ENCODE measurements around the gene KRT38.
"Not testable (repeated sequence)": the region's sequence is repeated elsewhere in the genome, so short reads cannot be mapped to it uniquely, and the experiment has no call there.

Gene KRT38

DNA sequence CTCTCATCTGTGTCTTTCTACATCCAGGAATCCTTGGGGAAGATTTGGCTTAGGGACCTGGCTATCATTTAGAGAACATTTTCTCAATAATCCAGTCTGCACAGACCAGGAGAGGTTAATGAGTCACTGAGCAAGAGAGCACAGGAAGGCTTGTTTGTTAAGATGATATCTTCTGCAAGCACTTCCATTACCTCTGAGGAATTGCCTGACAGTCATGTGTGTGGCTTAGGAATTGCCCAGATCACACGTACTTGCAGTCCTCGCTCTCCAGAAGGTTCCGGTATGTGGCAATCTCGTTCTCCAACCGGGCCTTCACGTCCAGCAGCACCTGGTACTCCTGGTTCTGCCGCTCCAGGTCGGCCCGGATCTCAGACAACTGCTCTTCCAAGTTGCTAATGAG, 19.7 kb downstream of the KRT38 start:
- no peak for DNase-seq (ENCODE audit: low read depth)

DNA sequence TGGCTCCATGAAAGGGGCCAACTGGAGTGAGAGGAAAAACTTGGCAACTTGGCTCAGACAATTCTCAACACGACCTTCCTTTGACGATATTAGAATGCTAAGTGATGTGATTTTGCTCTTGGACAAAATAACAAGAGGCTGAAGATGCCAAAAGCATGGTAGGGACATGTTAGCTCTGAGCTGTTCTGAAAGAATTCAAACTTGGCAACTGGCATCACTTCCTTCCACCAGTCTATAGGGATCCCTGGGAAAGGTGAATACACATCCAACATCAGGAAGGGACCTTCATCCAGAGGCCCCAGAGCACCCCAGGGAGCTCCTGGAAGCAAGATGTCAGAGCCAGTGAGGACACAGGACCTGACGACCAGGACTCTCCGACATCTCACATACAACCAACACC, 20.6 kb downstream of the KRT38 start:
- no peak for DNase-seq (ENCODE audit: low read depth)

DNA sequence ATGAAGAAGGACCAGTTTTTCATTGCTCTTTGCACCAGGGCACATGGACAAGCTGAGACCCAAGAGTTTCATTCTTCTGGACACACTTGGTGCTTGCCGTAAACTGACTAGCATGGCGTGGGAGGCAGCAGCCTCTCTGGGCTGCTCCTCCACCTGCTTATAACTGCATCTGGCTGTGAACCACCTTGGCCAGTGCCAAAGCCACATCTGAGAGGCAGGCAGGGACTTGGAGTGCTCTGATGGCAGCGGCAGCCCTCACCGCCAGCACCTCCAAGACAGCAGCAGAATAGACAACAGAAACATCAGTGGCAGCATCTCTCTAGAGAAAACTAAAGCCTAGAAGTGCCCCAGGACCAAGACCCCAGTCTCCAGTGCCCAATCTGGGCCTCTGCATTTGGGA, 21.1 kb downstream of the KRT38 start:
- no peak for DNase-seq (ENCODE audit: low read depth)

DNA sequence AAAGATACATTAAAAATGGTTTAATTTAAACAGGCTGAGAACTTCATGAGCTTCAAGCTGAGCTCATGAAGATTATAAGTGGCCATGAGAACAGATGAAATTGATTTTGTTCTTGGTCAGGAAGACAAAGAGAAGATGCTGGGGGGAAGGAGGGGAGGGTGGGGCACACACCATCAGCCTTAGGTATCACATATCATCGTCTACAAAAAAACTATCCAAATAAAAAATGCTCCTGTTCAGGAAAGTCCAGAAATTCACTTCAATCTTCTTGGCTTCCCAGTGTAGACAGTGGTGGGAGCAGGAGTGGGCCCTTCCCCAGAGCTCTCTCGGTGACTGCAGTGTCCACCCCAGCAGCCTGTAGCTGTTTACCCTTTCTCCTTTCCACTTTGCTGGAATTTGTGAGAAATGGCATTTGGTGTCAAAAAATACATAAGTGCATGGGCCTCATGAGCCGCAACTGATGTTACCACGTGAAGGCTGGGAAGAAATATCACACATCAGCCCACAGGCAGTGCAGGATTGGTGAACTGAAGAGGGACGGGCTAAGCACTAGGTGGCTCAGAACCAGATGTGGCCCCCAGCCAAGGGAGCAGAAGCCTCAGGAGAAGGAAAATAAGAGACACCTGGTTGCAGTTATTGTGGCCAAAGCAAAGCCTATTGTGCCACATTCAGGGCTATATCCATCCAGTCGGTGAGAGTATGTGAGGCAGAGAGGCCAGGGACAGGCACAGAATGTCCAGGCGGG, 22.5 kb downstream of the KRT38 start:
- DNase-seq (ENCODE audit: low read depth) = no peak

DNA sequence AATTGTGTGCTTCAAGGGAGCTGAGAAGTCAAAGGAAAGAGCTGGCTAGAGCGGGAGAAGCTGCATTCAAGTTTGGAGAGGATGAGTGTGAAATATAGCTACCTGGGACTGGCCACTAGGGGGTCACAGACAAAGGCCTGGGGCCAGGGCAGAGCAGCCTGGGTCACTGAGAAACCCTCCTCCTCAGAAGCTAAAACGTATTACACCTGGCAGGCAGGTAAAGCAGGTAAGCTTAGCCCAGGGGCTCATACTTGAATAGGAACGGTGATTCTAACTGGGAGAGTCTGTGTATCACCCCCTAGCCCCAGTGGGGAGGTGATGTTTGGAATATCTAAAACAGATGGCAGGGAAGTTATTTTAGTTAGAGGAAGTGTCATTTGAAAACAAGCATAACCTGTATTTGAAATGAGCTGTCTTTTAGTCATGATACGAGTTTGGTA, 23.2 kb downstream of the KRT38 start:
- no peak for DNase-seq (ENCODE audit: low read depth)

DNA sequence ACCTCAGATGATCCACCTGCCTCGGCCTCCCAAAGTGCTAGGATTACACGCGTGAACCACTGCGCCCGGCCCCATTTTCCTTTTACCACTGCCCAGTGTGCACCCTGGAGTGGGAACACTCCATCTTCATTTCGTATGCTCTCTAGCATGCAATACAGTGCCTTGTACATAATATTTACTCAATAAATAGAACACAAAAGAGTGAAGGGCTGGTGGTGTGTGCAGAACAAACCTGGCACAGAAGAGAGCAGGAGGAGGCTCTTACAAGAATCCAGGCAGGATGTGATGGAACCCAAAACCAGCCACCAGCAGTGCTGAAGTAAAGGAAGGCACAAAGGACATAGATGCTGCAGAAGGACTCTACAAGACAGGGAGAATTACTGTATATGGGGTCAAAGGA, 23.7 kb downstream of the KRT38 start:
- DNase-seq (ENCODE audit: low read depth) = no peak

DNA sequence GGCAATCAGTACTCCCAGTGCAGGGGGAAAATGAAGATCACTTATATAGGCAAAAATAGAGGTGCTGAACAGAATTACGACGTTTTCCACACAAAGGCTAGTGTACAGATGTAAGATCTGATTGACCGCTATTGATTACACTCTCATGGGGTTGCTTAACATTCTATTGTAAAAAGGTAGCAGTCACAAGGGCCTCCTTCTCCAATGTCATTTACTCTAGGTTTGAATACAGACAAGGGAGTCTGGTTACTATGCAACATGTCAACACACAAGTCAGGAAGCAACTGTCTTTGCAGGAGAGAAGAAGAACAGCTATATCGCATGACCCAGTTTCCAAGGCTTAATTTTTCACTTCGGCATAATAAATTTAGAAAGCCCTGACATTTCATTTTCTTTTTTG, 24.3 kb downstream of the KRT38 start:
- no peak for DNase-seq (ENCODE audit: low read depth)

DNA sequence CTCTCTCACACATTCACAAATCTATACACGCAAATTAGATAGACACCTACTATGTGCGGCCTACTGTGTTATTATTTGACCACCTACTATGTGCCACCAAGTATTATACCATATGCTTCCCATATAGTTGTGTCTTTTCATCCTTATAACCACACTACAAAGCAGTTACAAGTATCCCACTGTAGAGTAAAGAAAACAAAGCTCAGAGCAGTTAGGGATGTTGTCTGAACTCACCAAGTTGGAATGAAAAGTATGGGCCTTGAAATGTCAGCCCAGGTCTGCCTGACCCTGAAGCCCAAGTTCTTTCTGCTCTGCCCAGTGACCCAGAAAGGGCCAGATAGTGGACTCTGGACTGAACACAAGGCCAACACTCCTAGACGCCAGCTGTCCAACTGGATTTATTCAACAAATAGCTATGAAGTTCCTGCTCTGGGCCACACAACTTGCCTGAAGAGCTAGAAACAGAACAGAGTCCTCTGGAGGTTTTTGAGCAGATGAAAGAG, 24.9 kb downstream of the KRT38 start:
- no peak for DNase-seq (ENCODE audit: low read depth)

DNA sequence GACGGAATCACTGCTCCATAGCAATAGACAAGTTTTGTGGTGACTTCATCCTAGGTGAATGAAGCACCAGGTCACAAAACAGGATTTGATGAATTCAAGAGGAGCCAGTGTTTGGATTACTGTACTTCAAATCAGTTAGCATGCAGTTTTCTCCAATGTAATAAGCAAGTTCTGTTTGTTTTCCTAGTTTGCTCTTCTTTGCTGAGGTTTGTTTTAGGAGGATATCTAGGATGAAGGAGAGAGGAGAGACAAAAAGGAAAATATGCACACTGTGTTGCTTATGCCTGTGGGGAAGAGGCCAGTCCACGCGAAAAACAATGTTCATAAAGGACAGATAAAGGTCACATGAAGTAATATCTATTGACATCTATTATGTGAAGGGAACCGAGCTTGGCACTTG, 25.4 kb downstream of the KRT38 start:
- no peak for DNase-seq (ENCODE audit: low read depth)

DNA sequence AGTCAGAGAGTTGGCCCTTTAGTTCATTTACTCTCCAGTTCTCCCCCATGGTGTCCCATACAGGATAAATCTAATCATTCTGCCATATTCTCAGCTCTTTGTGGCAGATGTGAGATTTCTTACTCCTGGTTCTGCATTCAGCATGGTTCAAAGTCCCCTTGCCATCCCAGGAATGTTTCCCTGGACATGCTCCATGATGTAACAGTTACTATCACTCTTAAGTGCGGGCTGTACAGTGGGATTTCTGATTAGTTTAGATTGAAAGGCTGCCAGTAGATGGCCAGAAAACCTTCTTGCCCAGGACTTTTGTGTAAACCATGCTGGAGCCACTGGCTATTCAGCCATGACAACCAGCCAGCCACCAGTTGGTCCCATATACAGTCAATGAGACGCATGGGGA, 26.8 kb downstream of the KRT38 start:
- no peak for DNase-seq (ENCODE audit: low read depth)

DNA sequence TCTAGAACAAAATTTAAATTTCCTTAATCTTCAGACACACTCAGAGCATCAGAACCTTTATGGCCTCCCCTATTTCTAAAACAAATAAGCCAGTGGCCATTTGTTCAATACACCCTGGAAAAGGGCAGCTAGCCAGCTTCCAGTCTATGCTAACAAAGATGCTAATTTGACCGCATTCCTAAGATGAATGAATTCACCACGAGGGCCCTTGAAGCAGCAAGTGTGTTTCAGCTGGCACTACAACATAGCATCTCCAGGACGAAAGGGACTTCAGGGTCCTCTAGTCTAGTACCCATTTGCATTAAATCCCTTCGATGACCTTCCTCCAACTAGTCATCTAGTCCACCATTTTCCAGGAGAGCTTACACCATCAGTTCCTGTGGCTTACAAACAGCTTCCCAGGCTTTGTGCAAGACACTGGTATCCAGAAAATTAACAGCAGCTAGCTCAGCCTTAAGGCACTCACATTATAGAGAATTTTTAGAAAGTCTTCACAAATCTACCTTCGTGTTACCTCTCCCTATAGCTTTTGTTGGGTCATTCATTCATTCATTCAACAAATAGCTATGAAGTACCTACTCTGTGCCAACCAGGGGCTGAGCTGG, 27.3 kb downstream of the KRT38 start:
- DNase-seq (ENCODE audit: low read depth) = no peak

DNA sequence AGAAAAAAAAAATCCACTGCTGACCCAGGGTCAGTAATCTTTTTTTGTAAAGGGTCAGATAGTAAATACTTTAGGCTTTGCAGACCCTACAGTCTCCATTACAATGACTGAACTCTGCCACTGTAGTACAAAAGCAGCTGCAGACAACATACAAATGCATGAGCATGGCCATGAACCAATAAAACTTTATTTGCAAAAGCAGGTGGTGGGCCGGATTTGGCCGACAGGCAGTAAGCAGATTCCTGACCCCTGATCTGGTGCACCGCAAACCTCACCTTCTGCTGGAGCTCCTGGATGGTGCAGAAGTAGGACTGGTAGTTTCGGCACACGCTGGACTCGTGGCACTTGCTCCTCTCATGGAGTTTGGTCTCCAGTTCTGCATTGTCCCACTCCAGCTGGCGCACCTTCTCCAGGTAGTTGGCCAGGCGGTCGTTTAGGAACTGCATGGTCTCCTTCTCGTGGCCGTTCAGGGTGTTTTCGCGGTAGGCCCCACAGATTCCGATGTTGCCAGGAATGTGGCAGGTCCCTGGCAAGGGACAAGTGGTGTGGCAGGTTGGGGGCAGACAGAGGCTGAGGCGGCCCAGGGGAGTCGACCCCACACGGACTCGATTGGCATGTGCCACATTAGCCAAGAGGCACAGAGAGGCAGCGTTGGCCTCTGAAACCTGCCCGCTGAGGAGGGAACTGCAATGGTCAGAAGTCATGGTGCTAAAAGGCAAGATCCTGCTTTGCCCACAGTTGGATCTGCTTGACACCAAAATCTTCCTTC, 29.5 kb downstream of the KRT38 start:
- DNase-seq (ENCODE audit: low read depth) = no peak

DNA sequence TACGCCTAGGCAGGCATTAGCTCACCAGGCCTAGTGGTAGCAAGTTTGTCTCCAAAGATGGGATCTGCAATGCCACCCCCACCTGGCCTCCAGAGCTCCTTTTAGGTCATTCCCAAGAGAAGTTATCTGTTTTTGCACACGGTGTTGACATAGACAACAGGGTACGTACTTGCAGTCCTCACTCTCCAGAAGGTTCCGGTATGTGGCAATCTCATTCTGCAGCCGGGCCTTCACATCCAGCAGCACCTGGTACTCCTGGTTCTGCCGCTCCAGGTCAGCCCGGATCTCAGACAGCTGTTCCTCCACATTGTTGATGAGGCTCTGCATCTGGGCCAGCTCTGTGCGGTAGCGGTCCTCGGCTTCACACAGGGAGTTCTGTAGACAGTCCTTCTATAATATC, 33.6 kb downstream of the KRT38 start:
- no peak for DNase-seq (ENCODE audit: low read depth)

DNA sequence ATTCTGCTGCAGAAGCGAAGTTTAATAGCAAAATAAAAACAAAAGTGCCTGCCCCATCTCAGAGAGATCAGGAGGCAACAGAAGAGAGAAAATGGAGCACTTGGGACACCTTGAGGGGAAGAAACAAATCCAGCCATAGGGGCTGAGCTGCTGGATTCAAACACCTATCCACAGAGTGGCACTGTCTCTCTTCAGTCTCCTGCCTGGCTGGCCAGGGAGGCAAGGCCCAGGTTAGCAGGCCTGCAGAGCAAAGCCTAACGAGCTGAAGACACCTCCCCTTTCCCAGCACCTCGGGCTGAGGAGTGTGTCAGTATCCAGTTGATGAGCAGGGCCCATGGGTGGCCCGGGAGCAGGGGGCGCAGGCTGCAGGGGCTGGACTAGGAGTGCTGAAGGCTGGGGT, 34.6 kb downstream of the KRT38 start:
- DNase-seq (ENCODE audit: low read depth) = no peak

DNA sequence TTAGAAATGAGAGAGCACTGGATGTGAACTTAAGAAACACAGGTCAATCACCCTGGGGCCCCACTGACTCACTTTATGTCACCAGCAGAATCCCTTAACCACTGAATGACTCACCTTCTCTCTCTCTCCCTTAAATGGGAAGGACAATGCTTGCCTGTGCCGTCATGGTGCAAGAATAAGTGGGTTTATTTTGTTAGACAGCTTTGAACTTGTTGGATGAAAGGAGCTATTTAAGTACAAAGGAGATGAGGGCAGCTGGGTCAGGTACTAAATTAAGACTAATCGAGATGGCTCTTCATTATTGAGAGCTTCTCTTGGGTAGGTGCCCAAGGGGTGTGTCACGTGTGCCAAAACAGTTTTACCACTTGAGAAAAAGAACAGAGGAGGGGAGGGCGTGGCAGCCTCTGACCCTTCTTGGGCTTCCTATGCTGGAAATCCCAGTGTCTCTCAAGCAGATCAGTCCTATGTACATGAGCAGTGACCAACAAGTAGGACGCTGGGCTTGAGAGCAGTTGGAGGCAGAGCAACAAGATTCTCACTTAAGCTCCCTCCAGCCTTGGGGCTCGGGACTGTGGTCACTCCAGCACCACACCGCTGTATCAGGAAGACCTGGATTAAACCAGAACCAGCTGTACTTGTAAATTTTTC, 36.6 kb downstream of the KRT38 start:
- peak; percentile 9 for DNase-seq (ENCODE audit: low read depth)

DNA sequence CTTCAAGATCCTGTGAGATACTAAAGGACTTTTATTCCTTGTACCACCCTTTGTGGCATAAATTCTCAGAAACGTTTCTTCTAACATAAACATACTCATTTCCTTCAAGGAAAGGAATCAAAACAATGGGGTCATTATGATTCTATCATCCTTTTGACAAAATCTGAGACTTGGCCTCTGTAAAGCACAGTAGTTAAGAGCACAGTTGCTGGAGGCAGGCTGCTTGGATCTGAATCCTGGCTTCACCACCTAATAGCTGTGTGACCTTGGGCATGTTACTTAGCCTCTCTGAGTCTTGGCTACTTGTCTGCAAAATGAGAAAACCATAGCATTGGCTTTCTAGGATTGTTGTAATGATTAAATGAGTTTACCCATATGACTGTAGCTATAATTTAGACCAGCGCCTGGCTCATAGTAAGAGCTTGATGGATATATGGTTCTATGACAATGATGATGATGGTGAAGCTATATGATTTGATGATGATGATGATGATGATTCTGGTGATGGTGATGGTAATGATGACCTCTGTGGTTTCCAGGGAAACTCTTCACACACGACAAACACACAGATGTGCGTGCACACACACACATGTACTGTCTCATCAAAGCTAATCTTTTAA, 37.3 kb downstream of the KRT38 start:
- no peak for DNase-seq (ENCODE audit: low read depth)

DNA sequence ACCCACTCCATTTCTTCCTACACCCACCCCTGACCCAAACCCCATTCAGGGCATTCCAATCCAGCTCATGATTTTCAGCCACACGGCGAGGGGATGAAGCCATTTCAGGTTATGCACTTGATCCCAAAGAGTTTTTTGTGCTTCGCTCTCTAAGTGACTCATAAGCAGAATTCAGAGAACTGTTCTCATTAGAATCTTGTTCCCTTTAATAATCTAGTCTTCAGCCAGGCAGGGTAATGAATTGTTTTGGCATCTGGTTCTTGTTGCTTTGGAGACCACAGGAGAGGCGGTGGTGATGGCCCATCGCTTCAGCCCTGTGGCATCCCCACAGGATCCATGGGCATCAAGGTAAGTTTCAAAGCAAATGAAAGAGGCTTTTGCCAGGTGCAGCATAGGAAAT, 38.6 kb downstream of the KRT38 start:
- no peak for DNase-seq (ENCODE audit: low read depth)

DNA sequence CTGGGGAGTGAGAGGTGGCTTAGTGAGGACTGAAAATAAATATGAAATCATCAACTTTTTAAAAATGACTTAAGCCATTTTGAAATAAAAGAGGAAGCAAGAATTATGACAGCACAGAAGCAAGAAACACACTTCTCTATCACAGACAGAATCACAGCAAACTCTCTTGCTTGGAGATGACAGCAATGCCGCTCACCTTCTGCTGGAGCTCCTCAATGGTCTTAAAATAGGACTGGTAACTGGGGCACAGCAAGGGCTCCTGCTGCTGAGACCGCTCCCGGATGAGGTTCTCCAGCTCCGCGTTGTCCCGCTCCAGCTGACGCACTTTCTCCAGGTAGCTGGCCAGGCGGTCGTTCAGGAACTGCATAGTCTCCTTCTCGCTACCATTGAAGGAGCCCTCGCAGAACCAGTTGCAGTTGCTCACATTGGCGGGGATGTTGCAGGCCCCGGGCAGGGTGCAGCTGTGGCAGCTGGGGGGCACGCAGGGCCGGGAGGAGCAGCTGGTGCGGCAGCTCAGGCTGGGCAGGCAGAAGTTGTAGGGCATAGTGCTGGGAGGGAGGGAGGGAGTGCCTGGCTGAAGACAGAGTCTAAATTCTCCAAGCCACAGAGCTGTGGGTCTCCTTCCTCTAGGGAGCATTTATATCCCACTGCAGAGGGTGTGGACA, 43.7 kb downstream of the KRT38 start, which contains the start of gene KRT31:
Gene KRT31 (minus strand): TSS at position 613 of the 665 bp plus-strand sequence. CDS start 69 bp downstream, at position 544.
- no peak for DNase-seq (ENCODE audit: low read depth)

DNA sequence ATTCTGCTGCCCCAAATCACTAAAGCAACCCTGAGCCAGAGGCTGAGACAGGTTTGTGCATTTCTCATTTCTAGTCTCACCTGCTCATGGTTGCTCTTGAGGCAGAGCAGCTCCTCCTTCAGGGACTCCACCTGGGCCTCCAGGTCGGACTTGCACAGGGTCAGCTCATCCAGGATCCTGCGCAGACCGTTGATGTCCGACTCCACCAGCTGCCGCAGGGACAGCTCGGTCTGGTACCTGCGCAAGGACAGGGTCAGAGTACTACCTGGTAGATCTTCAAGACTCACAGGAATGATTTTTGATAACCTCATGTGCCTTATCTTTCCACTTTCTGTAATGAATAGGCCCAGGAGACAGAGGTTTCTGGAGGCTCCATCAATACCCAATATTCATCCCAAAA, 44.4 kb downstream of the KRT38 start:
- no peak for DNase-seq (ENCODE audit: low read depth)

DNA sequence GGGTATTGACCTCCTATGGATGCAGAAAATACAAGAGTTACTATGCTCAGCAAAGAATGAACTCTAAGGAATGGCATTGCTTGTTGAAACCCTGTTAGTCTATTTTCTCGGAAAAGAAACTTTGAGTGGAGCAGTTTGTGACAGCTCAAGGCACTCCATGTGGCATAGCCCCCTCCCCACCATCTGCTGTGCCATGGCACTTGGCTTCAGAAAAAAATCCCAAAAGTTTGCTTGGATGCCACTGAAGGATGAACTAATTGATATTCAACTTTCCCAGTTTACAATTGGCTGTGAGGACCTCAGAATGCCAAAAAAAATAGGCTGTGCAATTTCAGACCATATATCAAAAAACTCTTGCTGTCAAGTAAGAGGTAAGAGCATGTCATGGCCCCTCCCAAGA, 45.2 kb downstream of the KRT38 start:
- DNase-seq (ENCODE audit: low read depth) = no peak

DNA sequence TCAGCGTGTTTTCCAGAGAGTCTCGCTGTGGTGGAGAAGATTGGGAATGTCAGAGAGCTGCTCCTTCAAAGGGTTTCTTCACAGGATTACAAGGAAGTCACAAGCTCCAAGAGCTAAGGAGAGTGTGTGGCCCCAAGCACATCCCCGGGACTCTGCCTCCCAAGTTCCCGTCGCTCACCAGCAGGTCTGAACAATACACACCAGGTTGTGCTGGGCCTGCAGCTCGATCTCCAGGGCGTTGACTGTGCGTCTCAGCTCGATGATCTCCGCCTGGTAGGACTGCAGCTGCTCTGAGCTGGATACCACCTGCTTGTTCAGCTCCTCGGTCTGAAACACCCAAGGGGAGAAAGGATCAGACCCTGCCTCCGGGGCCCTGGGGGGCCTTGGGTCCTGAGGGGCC, 45.7 kb downstream of the KRT38 start:
- DNase-seq (ENCODE audit: low read depth) = not testable (repeated sequence)

All from activated T-helper 1 cell treated with Interleukin-2 at 50 U/mL for 16 hours (primary cell).